H9 (cell line): ENCODE measurements around the gene UBE2Q2. TPM values are rescaled to one million over a fixed set of nuclear protein-coding genes. Genes with fewer than 3 reads are reported as not detected.

Experiments used
- DNase-seq: peaks from one replicate; pipeline ENCODE4 v3.0.0-alpha.2; 2017
- H2AFZ ChIP-seq: one replicate; pipeline ENCODE4 v1.6.1; 2013; ENCODE audit warnings: mild to moderate bottlenecking, low read length, control low read depth, moderate library complexity
- H2AK5ac ChIP-seq: 2 replicates; pipeline ENCODE4 v1.6.1; 2013; ENCODE audit warnings: low read length, control low read depth, mixed read lengths; ENCODE audit not compliant: insufficient read length
- H2BK120ac ChIP-seq: one replicate; pipeline ENCODE4 v1.6.1; 2013; ENCODE audit warnings: low read depth, mild to moderate bottlenecking, low read length, control low read depth, inconsistent platforms; ENCODE audit not compliant: poor library complexity, severe bottlenecking
- H2BK12ac ChIP-seq: 2 replicates; pipeline ENCODE4 v1.6.1; 2013; ENCODE audit warnings: low read length, control low read depth, mixed read lengths, low read depth; ENCODE audit not compliant: insufficient read length
- H2BK15ac ChIP-seq: 2 replicates; pipeline ENCODE4 v1.6.1; 2013; ENCODE audit warnings: low read depth, low read length, control low read depth
- H2BK20ac ChIP-seq: one replicate; pipeline ENCODE4 v1.6.1; 2013; ENCODE audit warnings: low read depth, mild to moderate bottlenecking, low read length, control low read depth, inconsistent platforms; ENCODE audit not compliant: poor library complexity, severe bottlenecking
- H2BK5ac ChIP-seq: 2 replicates; pipeline ENCODE4 v1.6.1; 2013; ENCODE audit warnings: low read length, control low read depth, mixed read lengths; ENCODE audit not compliant: insufficient read length
- H3K14ac ChIP-seq: 2 replicates; pipeline ENCODE4 v1.6.1; 2013; ENCODE audit warnings: low read length, control low read depth; ENCODE audit not compliant: insufficient read depth
- H3K18ac ChIP-seq: 2 replicates; pipeline ENCODE4 v1.6.1; 2013; ENCODE audit warnings: low read depth, mild to moderate bottlenecking, mixed read lengths, low read length, control low read depth; ENCODE audit not compliant: insufficient read length
- H3K23ac ChIP-seq: 2 replicates; pipeline ENCODE4 v1.6.1; 2013; ENCODE audit warnings: low read length, control low read depth, mixed read lengths, low read depth; ENCODE audit not compliant: insufficient read length
- H3K23me2 ChIP-seq: 2 replicates; pipeline ENCODE4 v1.6.1; 2013; ENCODE audit warnings: low read depth, mild to moderate bottlenecking, mixed read lengths, low read length, control low read depth; ENCODE audit not compliant: insufficient read length, poor library complexity, severe bottlenecking
- H3K27ac ChIP-seq: 2 replicates; pipeline ENCODE4 v1.5.1; 2013; ENCODE audit warnings: low read length, control low read depth, mixed read lengths, low read depth; ENCODE audit not compliant: insufficient read length
- H3K27me3 ChIP-seq: 2 replicates; pipeline ENCODE4 v1.6.1; 2013; ENCODE audit warnings: low read length, control low read depth, inconsistent platforms; ENCODE audit not compliant: insufficient read depth
- H3K4ac ChIP-seq: 2 replicates; pipeline ENCODE4 v1.6.1; 2013; ENCODE audit warnings: low read depth, mild to moderate bottlenecking, control low read depth, inconsistent platforms, low read length, moderate library complexity
- H3K4me1 ChIP-seq: 2 replicates; pipeline ENCODE4 v1.6.1; 2013; ENCODE audit warnings: low read length, control low read depth, inconsistent platforms; ENCODE audit not compliant: insufficient read depth
- H3K4me2 ChIP-seq: 2 replicates; pipeline ENCODE4 v1.6.1; 2013; ENCODE audit warnings: low read length, control low read depth, mixed read lengths; ENCODE audit not compliant: insufficient read length, insufficient read depth
- H3K56ac ChIP-seq: 2 replicates; pipeline ENCODE4 v1.6.1; 2013; ENCODE audit warnings: low read depth, mild to moderate bottlenecking, mixed read lengths, low read length, control low read depth; ENCODE audit not compliant: insufficient read length
- H3K79me1 ChIP-seq: 2 replicates; pipeline ENCODE4 v1.6.1; 2013; ENCODE audit warnings: low read depth, mild to moderate bottlenecking, moderate library complexity, low read length, control low read depth, inconsistent platforms; ENCODE audit not compliant: insufficient read depth, poor library complexity, severe bottlenecking
- H3K79me2 ChIP-seq: 2 replicates; pipeline ENCODE4 v1.6.1; 2013; ENCODE audit warnings: low read length, control low read depth, inconsistent platforms; ENCODE audit not compliant: insufficient read depth
- H3K9ac ChIP-seq: 2 replicates; pipeline ENCODE4 v1.6.1; 2013; ENCODE audit warnings: low read length, control low read depth, mixed read lengths; ENCODE audit not compliant: insufficient read length; ENCODE audit errors: extremely low read depth
- H3K9me3 ChIP-seq: one replicate; pipeline ENCODE4 v1.6.1; 2013; ENCODE audit warnings: low read depth, low read length, inconsistent platforms; ENCODE audit not compliant: control insufficient read depth
- H3T11ph ChIP-seq: one replicate; pipeline ENCODE4 v1.6.1; 2013; ENCODE audit warnings: mild to moderate bottlenecking, low read length, control low read depth, inconsistent platforms
- H4K20me1 ChIP-seq: one replicate; pipeline ENCODE4 v1.6.1; 2013; ENCODE audit not compliant: control insufficient read depth, insufficient read length, insufficient read depth
- H4K5ac ChIP-seq: 2 replicates; pipeline ENCODE4 v1.6.1; 2013; ENCODE audit warnings: low read depth, mild to moderate bottlenecking, mixed read lengths, low read length, control low read depth; ENCODE audit not compliant: insufficient read length
- H4K8ac ChIP-seq: replicated peaks from 2 replicates; pipeline ENCODE4 v1.6.1; 2013; ENCODE audit warnings: low read length, control low read depth, mixed read lengths, low read depth; ENCODE audit not compliant: insufficient read length
- H4K91ac ChIP-seq: 2 replicates; pipeline ENCODE4 v1.6.1; 2013; ENCODE audit warnings: low read depth, mild to moderate bottlenecking, moderate library complexity, mixed read lengths, low read length, control low read depth; ENCODE audit not compliant: insufficient read length
- H3K27ac Mint-ChIP-seq, 3 experiments: 2 replicates in 2 of 3; 3 replicates in 1 of 3; pipeline ENCODE4 v1.8.0; 2020 to 2021; ENCODE audit warnings: mixed read lengths in 3 of 3, mild to moderate bottlenecking in 1 of 3, moderate library complexity in 1 of 3
- H3K27me3 Mint-ChIP-seq: 2 replicates; pipeline ENCODE4 v1.8.0; 2021; ENCODE audit warnings: low read depth, mild to moderate bottlenecking, moderate library complexity, mixed read lengths
- H3K36me3 Mint-ChIP-seq, 3 experiments: 2 replicates in 2 of 3; 3 replicates in 1 of 3; pipeline ENCODE4 v1.8.0; 2020 to 2021; ENCODE audit warnings: low read depth in 3 of 3, mixed read lengths in 3 of 3; ENCODE audit not compliant: insufficient read depth in 1 of 3
- H3K4me1 Mint-ChIP-seq, 2 experiments: 2 replicates each; pipeline ENCODE4 v1.8.0; 2020; ENCODE audit warnings: mixed read lengths in 2 of 2
- H3K4me3 Mint-ChIP-seq, 2 experiments: 2 replicates in 1 of 2; 3 replicates in 1 of 2; pipeline ENCODE4 v1.8.0; 2020 to 2021; ENCODE audit warnings: mild to moderate bottlenecking in 2 of 2, mixed read lengths in 2 of 2, moderate library complexity in 1 of 2
- H3K9me3 Mint-ChIP-seq, 2 experiments: 2 replicates in 1 of 2; 3 replicates in 1 of 2; pipeline ENCODE4 v1.8.0; 2020; ENCODE audit warnings: mild to moderate bottlenecking in 2 of 2, mixed read lengths in 2 of 2, moderate library complexity in 1 of 2
- CTCF ChIP-seq: fragments of 200-600 bp; sonication (generic); conservative IDR thresholded peaks from 3 replicates; pipeline ENCODE4 v1.8.0; 2021; ENCODE audit warnings: antibody characterized with exemption, mild to moderate bottlenecking
- WGBS: extraction: QIAGEN DNeasy Blood & Tissue Kit; methylation state at CpG from one replicate; pipeline ENCODE4 v1.1.7; 2013; ENCODE audit warnings: missing lambda C conversion rate, low lambda C conversion rate, mixed read lengths; ENCODE audit not compliant: insufficient read length; ENCODE audit errors: extremely low coverage; 5-methylcytosine and 5-hydroxymethylcytosine counted together
- total RNA-seq: library from RNA; stranded (reverse); gene quantifications from 2 replicates; pipeline ENCODE4 v1.2.1, GENCODE V29; 2021

The UBE2Q2 gene
- total RNA-seq, 1 experiment from 2014 or later = 29.6 TPM

- Mint-ChIP-seq H3K27me3 (no peaks in the 10 kb centered on the region), H3K27ac (no peak overlapping the region), H3K36me3 (peaks cover 15 to 55% (median 46%) of the 10 kb centered on the region in 3 experiments; a peak in 6 of 7 replicates), H3K4me1 (peaks cover 22% of the 10 kb centered on the region in 2 experiments), H3K4me3 (no peak overlapping the region), H3K9me3 (no peaks in the 10 kb centered on the region)
- no peaks in the 10 kb centered on the region for H4K20me1 ChIP-seq
- no peak overlapping the region for H2BK5ac ChIP-seq
- H4K5ac ChIP-seq = no peak overlapping the region
- no peaks in the 10 kb centered on the region for H3K23me2 ChIP-seq
- no peak overlapping the region for H4K8ac ChIP-seq
- H3K23ac ChIP-seq = no peak overlapping the region
- no peak overlapping the region for H2BK20ac ChIP-seq
- H3K4me2 ChIP-seq = no peak overlapping the region
- H2AFZ ChIP-seq = no peak overlapping the region
- no peaks in the 10 kb centered on the region for H3K79me1 ChIP-seq
- no peak overlapping the region for H3K18ac ChIP-seq
- no peak overlapping the region for H2BK12ac ChIP-seq
- H4K91ac ChIP-seq = no peak overlapping the region
- no peak overlapping the region for H2AK5ac ChIP-seq
- no peak overlapping the region for H2BK120ac ChIP-seq
- 0 out of 2 replicates have a peak, but pooled peaks cover 1% of the 10 kb centered on the region for H3K79me2 ChIP-seq
- no peak overlapping the region for H3T11ph ChIP-seq
- WGBS = no CpG with 5 or more reads among the region's 2 CpGs
- H3K4ac ChIP-seq = no peak overlapping the region
- H3K14ac ChIP-seq = no peak overlapping the region
- H2BK15ac ChIP-seq = no peak overlapping the region
- H3K27me3 ChIP-seq = no peaks in the 10 kb centered on the region
- DNase-seq = no peak
- no peak overlapping the region for H3K27ac ChIP-seq
- H3K4me1 ChIP-seq = peaks cover 8% of the 10 kb centered on the region
- TF ChIP-seq CTCF = no peak
- H3K9ac ChIP-seq = no peak overlapping the region
- H3K56ac ChIP-seq = no peak overlapping the region
- no peaks in the 10 kb centered on the region for H3K9me3 ChIP-seq
These were observed 87.6 kb downstream of the UBE2Q2 start for GRCh38 chr15:75930866-75931265.
